OCI-M2 (cell line): ENCODE data around the gene ZFPM1.

Source experiments
- DNase-seq: peaks from one replicate; lab custom pipeline; 2025; ENCODE audit not compliant: unreplicated experiment; lab: John Stamatoyannopoulos, UW

The ZFPM1 gene

GRCh38 chr16:88536971-88537751 is 84.1 kb downstream of the ZFPM1 start:
- DNase-seq: no peak

GRCh38 chr16:88537859-88538258 is 84.8 kb downstream of the ZFPM1 start:
- no peak for DNase-seq

- DNase-seq: no peak
These were observed 85.4 kb downstream of the ZFPM1 start for GRCh38 chr16:88538366-88539060.

GRCh38 chr16:88539261-88539651 is 86.2 kb downstream of the ZFPM1 start:
- no peak for DNase-seq

GRCh38 chr16:88539652-88540345 is 86.7 kb downstream of the ZFPM1 start:
- no peak for DNase-seq

- DNase-seq: no peak
These were observed 87.4 kb downstream of the ZFPM1 start for GRCh38 chr16:88540346-88540977.

GRCh38 chr16:88541831-88542616 is 88.9 kb downstream of the ZFPM1 start:
- no peak for DNase-seq

GRCh38 chr16:88543230-88543813 is 90.2 kb downstream of the ZFPM1 start:
- no peak for DNase-seq

- DNase-seq: no peak
These were observed 92.7 kb downstream of the ZFPM1 start for GRCh38 chr16:88545781-88546180.

- DNase-seq: no peak
These were observed 95.2 kb downstream of the ZFPM1 start for GRCh38 chr16:88548131-88548874.

GRCh38 chr16:88548985-88549384 is 95.9 kb downstream of the ZFPM1 start:
- DNase-seq: no peak

GRCh38 chr16:88549671-88550245 is 96.7 kb downstream of the ZFPM1 start:
- DNase-seq: no peak

- no peak for DNase-seq
These were observed 97.2 kb downstream of the ZFPM1 start for GRCh38 chr16:88550246-88550661.

- DNase-seq: no peak
These were observed 99.1 kb downstream of the ZFPM1 start for GRCh38 chr16:88552166-88552565.

- DNase-seq: no peak
These were observed 99.7 kb downstream of the ZFPM1 start for GRCh38 chr16:88552815-88553214.

- DNase-seq: no peak
These were observed 100.7 kb downstream of the ZFPM1 start for GRCh38 chr16:88553739-88554138.

GRCh38 chr16:88554711-88555264 is 101.7 kb downstream of the ZFPM1 start:
- no peak for DNase-seq

GRCh38 chr16:88556294-88556988 is 103.4 kb downstream of the ZFPM1 start:
- no peak for DNase-seq
